Left lung (tissue), 10 donors: ENCODE results near the gene DUT. TPM values are rescaled to one million over a fixed set of nuclear protein-coding genes. Genes with fewer than 3 reads are reported as not detected.

Source experiments
- ATAC-seq: fragments of 200-7000 bp; cut with Tn5 transposase; one replicate; pipeline ENCODE4 v1.9.1; 2020; ENCODE audit warnings: moderate library complexity
- DNase-seq, 4 donors: peaks; one replicate each; pipeline ENCODE4 v3.0.0-alpha.2; 2013 to 2020
- H3K27ac ChIP-seq, 2 donors: fragments of 200-600 bp; sonication (generic) in 1 of 2; one replicate each; pipeline versions ENCODE4 v1.5.0 to v1.8.0; 2020 to 2021
- H3K27me3 ChIP-seq, 2 donors: fragments of 200-600 bp; sonication (generic) in 1 of 2; one replicate each; pipeline versions ENCODE4 v1.5.0 to v1.8.0; 2020 to 2021
- H3K36me3 ChIP-seq, 2 donors: fragments of 200-600 bp; sonication (generic) in 1 of 2; one replicate each; pipeline versions ENCODE4 v1.5.0 to v1.8.0; 2020 to 2021
- H3K4me1 ChIP-seq, 2 donors: fragments of 200-600 bp; one replicate each; pipeline ENCODE4 v1.8.0; 2021
- H3K4me3 ChIP-seq, 2 donors: fragments of 200-600 bp; sonication (generic) in 1 of 2; one replicate each; pipeline versions ENCODE4 v1.5.0 to v1.8.0; 2020 to 2021; ENCODE audit warnings: mild to moderate bottlenecking in 1 of 2
- H3K9me3 ChIP-seq, 2 donors: fragments of 200-600 bp; sonication (generic) in 1 of 2; one replicate each; pipeline versions ENCODE4 v1.5.0 to v1.8.0; 2020 to 2021
- intact Hi-C, 2 donors: fragments of 100-400 bp; cut with DNase I; formaldehyde crosslinking; loops; one replicate each; pipeline versions ENCODE4 v1.11.2 to v1.14.2; 2022
- polyA plus RNA-seq, 6 donors: library from polyadenylated mRNA; unstranded; fragments of 120-200 nt; gene quantifications; one replicate each; pipeline ENCODE4 v1.2.1, GENCODE V29; 2013; ENCODE audit not compliant: insufficient read length in 6 of 6
- total RNA-seq, 2 donors: library from RNA; stranded (reverse); fragmentation: NEBNext Ultra II Directional; extraction: Animal tissue kit (Norgen Biotek cat#: 25700); gene quantifications; one replicate each; pipeline ENCODE4 v1.2.1, GENCODE V29; 2021
- TF ChIP-seq, protein P1 (sequence below), 2 donors: fragments of 200-600 bp; sonication (generic) in 1 of 2; IDR thresholded peaks; one replicate each; pipeline versions ENCODE4 v1.5.0 to v1.8.0; 2021; ENCODE audit warnings: antibody characterized with exemption in 2 of 2
- donor health status: DM: no; HTN: yes; CAD: no.
- donor health status: DM: no; HTN: no; CAD: no.

The DUT gene
- total and polyA plus RNA-seq, 8 donors = 78.0 to 176 (median 167) TPM

DNA sequence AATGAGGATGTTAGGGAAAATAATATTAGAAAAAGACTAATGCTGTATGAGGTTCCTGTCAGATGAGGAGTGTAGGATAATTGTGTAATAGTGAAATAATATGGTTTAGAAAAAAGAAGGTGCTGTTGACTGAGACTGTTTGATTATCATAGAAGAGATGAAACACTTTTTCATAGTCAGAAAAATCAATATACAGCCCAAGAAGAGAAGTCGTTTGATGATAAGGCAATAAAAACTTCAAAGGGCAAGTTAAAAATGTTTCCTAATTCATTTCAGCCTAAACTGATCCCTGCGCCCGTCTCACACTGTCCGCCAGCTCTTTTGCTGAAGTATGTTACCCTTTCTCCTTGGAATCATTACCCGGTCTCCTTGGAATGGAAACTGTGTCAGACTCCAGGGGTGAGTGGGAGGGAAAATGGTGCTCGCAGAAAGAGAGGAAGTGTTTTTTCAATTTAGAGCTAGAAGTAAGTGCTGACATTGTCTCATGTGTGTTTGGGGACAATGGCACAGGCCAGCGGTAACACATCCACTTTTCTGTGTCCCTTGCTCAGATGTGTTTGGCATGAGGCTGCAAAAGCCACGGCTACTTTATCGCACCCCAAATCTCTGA lies 23.6 kb downstream of the DUT start:
- intact Hi-C loops = no loop called here

DNA sequence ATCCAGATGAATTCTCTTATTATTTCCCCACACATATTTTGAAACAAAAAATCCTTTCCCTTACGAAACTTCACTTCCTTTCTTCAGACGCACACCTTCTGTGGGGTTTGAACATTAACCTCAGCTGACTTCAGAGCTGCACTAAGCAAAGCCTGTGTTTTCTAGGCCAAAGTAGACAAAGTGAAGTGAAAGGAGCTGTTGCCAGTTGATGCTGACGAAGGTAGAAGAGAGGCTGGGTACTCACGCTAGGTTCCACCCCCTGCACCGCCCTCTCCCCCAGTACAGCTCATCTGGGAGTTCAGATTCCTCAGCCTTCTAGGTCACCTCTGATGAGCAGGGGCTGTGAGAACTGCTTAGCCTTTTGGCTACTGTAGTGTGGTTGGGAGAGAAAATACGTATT lies 24.1 kb downstream of the DUT start:
- TF ChIP-seq, protein P1, sequence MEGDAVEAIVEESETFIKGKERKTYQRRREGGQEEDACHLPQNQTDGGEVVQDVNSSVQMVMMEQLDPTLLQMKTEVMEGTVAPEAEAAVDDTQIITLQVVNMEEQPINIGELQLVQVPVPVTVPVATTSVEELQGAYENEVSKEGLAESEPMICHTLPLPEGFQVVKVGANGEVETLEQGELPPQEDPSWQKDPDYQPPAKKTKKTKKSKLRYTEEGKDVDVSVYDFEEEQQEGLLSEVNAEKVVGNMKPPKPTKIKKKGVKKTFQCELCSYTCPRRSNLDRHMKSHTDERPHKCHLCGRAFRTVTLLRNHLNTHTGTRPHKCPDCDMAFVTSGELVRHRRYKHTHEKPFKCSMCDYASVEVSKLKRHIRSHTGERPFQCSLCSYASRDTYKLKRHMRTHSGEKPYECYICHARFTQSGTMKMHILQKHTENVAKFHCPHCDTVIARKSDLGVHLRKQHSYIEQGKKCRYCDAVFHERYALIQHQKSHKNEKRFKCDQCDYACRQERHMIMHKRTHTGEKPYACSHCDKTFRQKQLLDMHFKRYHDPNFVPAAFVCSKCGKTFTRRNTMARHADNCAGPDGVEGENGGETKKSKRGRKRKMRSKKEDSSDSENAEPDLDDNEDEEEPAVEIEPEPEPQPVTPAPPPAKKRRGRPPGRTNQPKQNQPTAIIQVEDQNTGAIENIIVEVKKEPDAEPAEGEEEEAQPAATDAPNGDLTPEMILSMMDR (IDR thresholded peaks at IDR 0.05) = no peak
- H3K27me3 ChIP-seq = no peaks in the 10 kb centered on the region
- H3K4me3 ChIP-seq = no peak overlapping the region
- no peaks in the 10 kb centered on the region for H3K9me3 ChIP-seq
- no peaks in the 10 kb centered on the region for H3K36me3 ChIP-seq
- H3K4me1 ChIP-seq = peaks cover 0 to 9% of the 10 kb centered on the region in 2 donors
- no peak overlapping the region for H3K27ac ChIP-seq
- intact Hi-C loops = no loop called here
- DNase-seq (no peak), ATAC-seq (peak; percentile 28)

More for the DNA sequence above, 23.6 kb downstream of the DUT start:
- Histone ChIP-seq H3K4me3 (no peak overlapping the region), H3K36me3 (no peaks in the 10 kb centered on the region), H3K27me3 (no peaks in the 10 kb centered on the region), H3K4me1 (peaks cover 0 to 9% of the 10 kb centered on the region in 2 donors), H3K27ac (no peak overlapping the region), H3K9me3 (no peaks in the 10 kb centered on the region)
- TF ChIP-seq, protein P1 (IDR thresholded peaks at IDR 0.05) = no peak
- no peak for DNase-seq
- ATAC-seq = no peak

DNA sequence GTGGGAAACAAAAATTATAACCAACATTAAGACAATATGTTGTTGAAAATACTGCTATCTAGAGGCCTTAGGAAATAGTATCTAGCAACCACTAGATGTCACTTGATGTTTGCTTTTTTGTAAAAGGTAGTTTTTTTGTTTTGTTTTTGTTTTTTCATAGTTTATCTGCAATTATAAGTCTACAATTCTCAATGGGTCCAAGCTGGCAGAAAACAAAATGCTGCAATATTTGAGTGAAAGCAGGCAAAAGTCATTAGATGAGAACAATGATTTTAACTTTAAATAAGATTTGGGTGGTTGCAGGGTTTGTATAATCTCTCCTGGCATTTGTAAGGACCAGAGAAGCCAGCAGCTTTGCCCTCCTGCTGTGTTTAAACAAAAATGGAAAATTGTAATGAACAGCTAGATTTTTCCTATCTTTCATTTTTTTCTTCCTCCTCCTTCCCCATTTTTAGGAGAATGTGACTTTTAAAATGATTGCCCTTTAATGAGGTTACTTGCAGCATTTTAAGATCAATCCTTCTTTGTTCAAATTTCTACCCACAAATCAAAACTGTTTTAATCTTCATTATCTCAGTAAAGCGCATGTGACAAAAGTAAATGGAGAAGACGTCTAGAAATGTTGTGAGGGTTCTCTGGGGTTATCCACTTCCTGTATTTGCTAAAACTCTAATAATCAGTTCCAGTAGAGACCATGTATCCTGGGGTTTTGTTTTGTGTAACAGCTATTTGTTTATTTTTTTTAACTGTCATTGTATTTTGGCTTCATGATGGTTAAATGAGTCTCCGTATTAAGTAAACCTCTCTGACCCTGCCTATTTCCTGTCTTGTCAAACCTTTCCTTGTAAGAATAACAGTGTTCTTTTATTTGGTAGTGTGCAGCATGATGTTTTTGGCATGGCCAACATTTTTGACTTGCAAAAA lies 27.3 kb downstream of the DUT start:
- peak overlapping the region; percentile 23 for H3K27ac ChIP-seq
- ATAC-seq (peak; percentile 70), DNase-seq (peak in 2 of 4 donors; percentile 54 to 55)
- TF ChIP-seq, protein P1 (IDR thresholded peaks at IDR 0.05) = peak; percentile 44 to 59
- H3K9me3 ChIP-seq = no peaks in the 10 kb centered on the region
- H3K4me1 ChIP-seq = peaks cover 0 to 9% of the 10 kb centered on the region in 2 donors
- H3K36me3 ChIP-seq = no peaks in the 10 kb centered on the region
- no peak overlapping the region for H3K4me3 ChIP-seq
- H3K27me3 ChIP-seq = no peaks in the 10 kb centered on the region
- intact Hi-C loops = no loop called here

DNA sequence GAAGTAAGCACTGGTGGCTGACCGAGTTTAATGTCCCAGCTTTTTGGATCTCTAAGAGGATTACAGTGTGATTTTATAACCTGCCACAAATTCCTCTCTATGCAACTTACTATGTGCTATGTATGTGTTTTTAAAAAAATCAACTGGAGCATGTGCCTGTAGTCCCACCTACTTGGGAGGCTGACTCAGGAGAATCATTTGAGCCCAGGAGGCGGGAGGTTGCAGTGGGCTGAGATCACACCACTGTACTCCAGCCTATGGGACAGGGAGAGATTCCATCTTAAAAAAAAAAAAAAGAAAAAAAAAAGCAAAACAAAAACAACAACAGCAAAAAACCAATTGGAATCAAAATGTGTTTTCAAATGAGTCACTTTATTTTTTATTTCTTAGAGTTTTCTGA lies 29.6 kb downstream of the DUT start:
- TF ChIP-seq, protein P1 (IDR thresholded peaks at IDR 0.05) = no peak
- peaks cover 0 to 9% of the 10 kb centered on the region in 2 donors for H3K4me1 ChIP-seq
- ATAC-seq (no peak), DNase-seq (no peak)
- intact Hi-C loops = loop anchor here in 1 of 2 donors (5.0 kb wide), 1 partner anchor 276 kb away; no protein-coding TSS in a partner anchor
- no peak overlapping the region for H3K4me3 ChIP-seq
- no peaks in the 10 kb centered on the region for H3K27me3 ChIP-seq
- no peaks in the 10 kb centered on the region for H3K36me3 ChIP-seq
- no peaks in the 10 kb centered on the region for H3K9me3 ChIP-seq
- H3K27ac ChIP-seq = no peak overlapping the region

DNA sequence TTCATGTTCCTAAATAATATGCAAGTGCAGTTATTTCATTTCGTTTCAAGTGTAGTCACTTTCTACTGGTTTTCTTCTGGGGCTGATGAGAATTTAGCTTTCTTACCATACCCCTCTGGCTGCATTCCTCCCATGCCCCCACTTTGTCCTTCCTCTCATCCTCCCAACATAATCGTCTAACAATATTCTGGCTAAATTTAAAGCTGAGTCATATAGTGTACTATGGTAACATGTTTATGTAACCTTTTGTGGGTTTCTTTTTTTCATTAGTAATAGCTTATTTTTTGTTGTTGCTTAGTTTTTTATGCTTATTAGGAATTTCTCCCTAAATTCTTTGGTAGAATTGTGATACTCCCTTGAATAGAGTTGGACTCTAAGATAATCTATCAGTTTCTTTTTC lies 30.5 kb downstream of the DUT start:
- intact Hi-C loops = loop anchor here in 1 of 2 donors (5.0 kb wide), 1 partner anchor 276 kb away; no protein-coding TSS in a partner anchor
- no peaks in the 10 kb centered on the region for H3K36me3 ChIP-seq
- no peak for DNase-seq
- ATAC-seq = no peak
- H3K4me1 ChIP-seq = peaks cover 0 to 9% of the 10 kb centered on the region in 2 donors
- no peaks in the 10 kb centered on the region for H3K9me3 ChIP-seq
- no peak overlapping the region for H3K4me3 ChIP-seq
- H3K27me3 ChIP-seq = no peaks in the 10 kb centered on the region
- no peak overlapping the region for H3K27ac ChIP-seq
- TF ChIP-seq, protein P1 (IDR thresholded peaks at IDR 0.05) = no peak
